ENCODE measurements around the gene LOXL4. TPM values are rescaled to one million over a fixed set of nuclear protein-coding genes. Genes with fewer than 3 reads are reported as not detected.

Gene LOXL4
- total RNA-seq, 2 experiments from 2014 or later, result not detected

- H3K36me3 ChIP-seq (ENCODE audit: insufficient read depth, low read length), result peaks cover 26% of the 10 kb centered on the region
- H3K36me3 Mint-ChIP-seq (ENCODE audit: low read depth), result peaks cover 62% of the 10 kb centered on the region
- H3K27me3 Mint-ChIP-seq, result no peaks in the 10 kb centered on the region
- no peak overlapping the region for H3K27ac Mint-ChIP-seq
- CTCF ChIA-PET, result no interaction called here
- intact Hi-C loops (cut with DNase I, micrococcal nuclease), result no loop called here
- no peaks in the 10 kb centered on the region for H3K9me3 Mint-ChIP-seq
- H3K27me3 ChIP-seq (ENCODE audit: control insufficient read depth in 1 of 2, insufficient read depth in 2 of 2, low read length in 2 of 2), result no peaks in the 10 kb centered on the region
- no peak overlapping the region for H3K4me3 ChIP-seq (ENCODE audit: low read length)
- no peak for ATAC-seq (ENCODE audit: poor library complexity)
- TF ChIP-seq, protein P1, sequence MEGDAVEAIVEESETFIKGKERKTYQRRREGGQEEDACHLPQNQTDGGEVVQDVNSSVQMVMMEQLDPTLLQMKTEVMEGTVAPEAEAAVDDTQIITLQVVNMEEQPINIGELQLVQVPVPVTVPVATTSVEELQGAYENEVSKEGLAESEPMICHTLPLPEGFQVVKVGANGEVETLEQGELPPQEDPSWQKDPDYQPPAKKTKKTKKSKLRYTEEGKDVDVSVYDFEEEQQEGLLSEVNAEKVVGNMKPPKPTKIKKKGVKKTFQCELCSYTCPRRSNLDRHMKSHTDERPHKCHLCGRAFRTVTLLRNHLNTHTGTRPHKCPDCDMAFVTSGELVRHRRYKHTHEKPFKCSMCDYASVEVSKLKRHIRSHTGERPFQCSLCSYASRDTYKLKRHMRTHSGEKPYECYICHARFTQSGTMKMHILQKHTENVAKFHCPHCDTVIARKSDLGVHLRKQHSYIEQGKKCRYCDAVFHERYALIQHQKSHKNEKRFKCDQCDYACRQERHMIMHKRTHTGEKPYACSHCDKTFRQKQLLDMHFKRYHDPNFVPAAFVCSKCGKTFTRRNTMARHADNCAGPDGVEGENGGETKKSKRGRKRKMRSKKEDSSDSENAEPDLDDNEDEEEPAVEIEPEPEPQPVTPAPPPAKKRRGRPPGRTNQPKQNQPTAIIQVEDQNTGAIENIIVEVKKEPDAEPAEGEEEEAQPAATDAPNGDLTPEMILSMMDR (IDR thresholded peaks at IDR 0.05), result no peak
- no peak overlapping the region for H3K4me3 Mint-ChIP-seq
- DNase-seq, result no peak
- peaks cover 3% of the 10 kb centered on the region for H3K4me1 ChIP-seq (ENCODE audit: insufficient read depth, low read length)
- peaks cover 54% of the 10 kb centered on the region for H3K4me1 Mint-ChIP-seq (ENCODE audit: low read depth)
- no peak overlapping the region for H3K27ac ChIP-seq (ENCODE audit: low read depth in 1 of 2, low read length in 2 of 2)
- no peaks in the 10 kb centered on the region for H3K9me3 ChIP-seq (ENCODE audit: control insufficient read depth in 1 of 2, insufficient read depth in 1 of 2, low read length in 2 of 2)
- POLR2A ChIA-PET, result no interaction called here
Observed at GRCh38 chr10:98208925-98209324, 59.1 kb downstream of the LOXL4 start.

DNA sequence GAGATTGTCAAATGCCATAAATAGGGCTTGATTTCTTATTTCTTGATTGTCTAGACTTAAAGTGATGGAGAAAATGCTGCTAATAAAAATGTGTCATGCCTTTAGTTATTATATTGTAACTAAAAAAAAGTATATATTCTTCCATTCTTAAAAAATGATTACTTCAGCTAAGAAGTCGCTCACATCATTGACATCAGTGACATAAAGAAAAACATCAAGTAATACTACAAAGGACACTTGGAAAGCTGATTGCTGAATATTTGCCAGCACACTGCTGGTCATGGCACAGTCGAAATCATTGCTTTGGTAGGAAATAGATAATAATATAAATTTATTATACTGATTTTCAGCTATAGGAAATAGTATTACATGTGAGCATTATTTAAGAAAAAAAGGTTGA lies 62.6 kb downstream of the LOXL4 start:
- Histone ChIP-seq H3K27ac (ENCODE audit: low read depth in 1 of 2, low read length in 2 of 2) (no peak overlapping the region), H3K4me1 (ENCODE audit: insufficient read depth, low read length) (no peaks in the 10 kb centered on the region), H3K27me3 (ENCODE audit: control insufficient read depth in 1 of 2, insufficient read depth in 2 of 2, low read length in 2 of 2) (no peaks in the 10 kb centered on the region), H3K36me3 (ENCODE audit: insufficient read depth, low read length) (peaks cover 26% of the 10 kb centered on the region), H3K9me3 (ENCODE audit: control insufficient read depth in 1 of 2, insufficient read depth in 1 of 2, low read length in 2 of 2) (no peaks in the 10 kb centered on the region), H3K4me3 (ENCODE audit: low read length) (no peak overlapping the region)
- TF ChIP-seq, protein P1 (IDR thresholded peaks at IDR 0.05), result no peak
- no peak overlapping the region for H3K4me3 Mint-ChIP-seq
- no peaks in the 10 kb centered on the region for H3K9me3 Mint-ChIP-seq
- DNase-seq (no peak), ATAC-seq (ENCODE audit: poor library complexity) (no peak)
- no peak overlapping the region for H3K27ac Mint-ChIP-seq
- intact Hi-C loops (cut with DNase I, micrococcal nuclease), result no loop called here
- no peaks in the 10 kb centered on the region for H3K27me3 Mint-ChIP-seq
- peaks cover 47% of the 10 kb centered on the region for H3K4me1 Mint-ChIP-seq (ENCODE audit: low read depth)
- peaks cover 42% of the 10 kb centered on the region for H3K36me3 Mint-ChIP-seq (ENCODE audit: low read depth)
- POLR2A ChIA-PET, result interaction anchor here (0.7 kb wide), 1 partner anchor 22 kb away, joined by 3 read pairs; no protein-coding TSS in a partner anchor
- CTCF ChIA-PET, result no interaction called here

GRCh38 chr10:98202378-98202777 lies 65.6 kb downstream of the LOXL4 start:
- ChIA-PET CTCF (no interaction called here), POLR2A (no interaction called here)

More at GRCh38 chr10:98202378-98202777, 65.6 kb downstream of the LOXL4 start:
- Mint-ChIP-seq H3K27me3 (no peaks in the 10 kb centered on the region), H3K4me1 (ENCODE audit: low read depth) (peaks cover 34% of the 10 kb centered on the region), H3K36me3 (ENCODE audit: low read depth) (peaks cover 16% of the 10 kb centered on the region), H3K27ac (no peak overlapping the region), H3K4me3 (no peak overlapping the region), H3K9me3 (no peaks in the 10 kb centered on the region)
- TF ChIP-seq, protein P1 (IDR thresholded peaks at IDR 0.05), result no peak
- no peak for DNase-seq
- intact Hi-C loops (cut with DNase I, micrococcal nuclease), result no loop called here
- Histone ChIP-seq H3K4me3 (ENCODE audit: low read length) (no peak overlapping the region), H3K27ac (ENCODE audit: low read depth in 1 of 2, low read length in 2 of 2) (no peak overlapping the region), H3K36me3 (ENCODE audit: insufficient read depth, low read length) (peaks cover 6% of the 10 kb centered on the region), H3K27me3 (ENCODE audit: control insufficient read depth in 1 of 2, insufficient read depth in 2 of 2, low read length in 2 of 2) (no peaks in the 10 kb centered on the region), H3K4me1 (ENCODE audit: insufficient read depth, low read length) (no peaks in the 10 kb centered on the region), H3K9me3 (ENCODE audit: control insufficient read depth in 1 of 2, insufficient read depth in 1 of 2, low read length in 2 of 2) (no peaks in the 10 kb centered on the region)
- no peak for ATAC-seq (ENCODE audit: poor library complexity)
